Smooth muscle cell (in vitro differentiated cells): ENCODE results near the gene SSMEM1. TPM values are rescaled to one million over a fixed set of nuclear protein-coding genes. Genes with fewer than 3 reads are reported as not detected.
"Not testable (repeated sequence)": the region's sequence is repeated elsewhere in the genome, so short reads cannot be mapped to it uniquely, and the experiment has no call there.

Experiments
- DNase-seq: peaks from one replicate; lab custom pipeline; 2025; ENCODE audit not compliant: unreplicated experiment; lab: John Stamatoyannopoulos, UW
- H2AFZ ChIP-seq: fragments of 200-600 bp; sonication (generic); 2 replicates; pipeline ENCODE4 v1.6.0; 2016; ENCODE audit warnings: antibody characterized with exemption, low read depth, mild to moderate bottlenecking
- H3F3A ChIP-seq: fragments of 200-600 bp; sonication (generic); 2 replicates; pipeline ENCODE4 v1.6.0; 2017; ENCODE audit warnings: antibody characterized with exemption, low read depth
- H3K27ac ChIP-seq: fragments of 200-600 bp; sonication (generic); 2 replicates; pipeline ENCODE4 v1.5.1; 2016; ENCODE audit warnings: low read depth, mild to moderate bottlenecking
- H3K27me3 ChIP-seq: fragments of 200-600 bp; sonication (generic); 2 replicates; pipeline ENCODE4 v1.6.1; 2016; ENCODE audit warnings: low read depth, mild to moderate bottlenecking
- H3K36me3 ChIP-seq: fragments of 200-600 bp; sonication (generic); 2 replicates; pipeline ENCODE4 v1.5.1; 2016; ENCODE audit warnings: low read depth
- H3K4me1 ChIP-seq: fragments of 200-600 bp; sonication (generic); 2 replicates; pipeline ENCODE4 v1.5.1; 2016; ENCODE audit warnings: low read depth
- H3K4me2 ChIP-seq: fragments of 200-600 bp; sonication (generic); 2 replicates; pipeline ENCODE4 v1.6.0; 2016; ENCODE audit warnings: mild to moderate bottlenecking
- H3K4me3 ChIP-seq: fragments of 200-600 bp; sonication (generic); 2 replicates; pipeline ENCODE4 v1.5.1; 2016; ENCODE audit warnings: mild to moderate bottlenecking
- H3K79me2 ChIP-seq: fragments of 200-600 bp; sonication (generic); 2 replicates; pipeline ENCODE4 v1.6.0; 2016; ENCODE audit warnings: low read depth, mild to moderate bottlenecking
- H3K9ac ChIP-seq: fragments of 200-600 bp; sonication (generic); 2 replicates; pipeline ENCODE4 v1.6.0; 2016; ENCODE audit warnings: low read depth
- H3K9me3 ChIP-seq: fragments of 200-600 bp; sonication (generic); replicated peaks from 2 replicates; pipeline ENCODE4 v1.5.1; 2016; ENCODE audit warnings: low read depth
- H4K20me1 ChIP-seq: fragments of 200-600 bp; sonication (generic); 2 replicates; pipeline ENCODE4 v1.6.0; 2016; ENCODE audit warnings: low read depth
- WGBS: methylation state at CpG from one replicate; pipeline ENCODE4 v1.1.7; 2016; ENCODE audit warnings: low lambda C conversion rate; 5-methylcytosine and 5-hydroxymethylcytosine counted together
- polyA plus RNA-seq: library from polyadenylated mRNA; unstranded; fragments of >200 nt; fragmentation: Nextera tagmentation; extraction: Ambion mirVana; gene quantifications from 2 replicates; pipeline ENCODE4 v1.2.1, GENCODE V29; 2016
- total RNA-seq: library from RNA; depleted of rRNA; stranded (reverse); fragments of >200 nt; gene quantifications from 2 replicates; pipeline ENCODE4 v1.2.3, GENCODE V29; 2014
- TF ChIP-seq, protein P1 (sequence below): fragments of 200-600 bp; sonication (generic); IDR thresholded peaks from 2 replicates; pipeline ENCODE4 v1.5.1; 2017; ENCODE audit warnings: borderline replicate concordance, mild to moderate bottlenecking, antibody characterized with exemption; ENCODE audit not compliant: insufficient read depth, poor library complexity, severe bottlenecking

SSMEM1 gene
- total and polyA plus RNA-seq, 2 experiments from 2014 or later, result not detected

DNA sequence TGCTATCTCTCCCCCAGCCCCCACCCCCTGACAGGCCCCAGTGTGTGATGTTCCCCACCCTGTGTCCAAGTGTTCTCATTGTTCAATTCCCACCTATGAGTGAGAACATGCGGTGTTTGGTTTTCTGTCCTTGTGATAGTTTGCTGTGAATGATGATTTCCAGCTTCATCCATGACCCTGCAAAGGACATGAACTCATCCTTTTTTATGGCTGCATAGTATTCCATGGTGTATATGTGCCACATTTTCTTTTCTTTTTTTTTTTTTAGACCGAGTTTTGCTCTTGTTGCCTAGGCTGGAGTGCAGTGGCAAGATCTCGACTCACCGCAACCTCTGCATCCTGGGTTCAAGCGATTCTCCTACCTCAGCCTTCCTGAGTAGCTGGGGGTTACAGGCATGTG is 41.2 kb downstream of the SSMEM1 start:
- not testable (repeated sequence) for H3K4me2 ChIP-seq, H3K36me3 ChIP-seq, H3K79me2 ChIP-seq, H3K9ac ChIP-seq, H3K4me1 ChIP-seq, H3K9me3 ChIP-seq, DNase-seq, H4K20me1 ChIP-seq, H3K27me3 ChIP-seq, H3F3A ChIP-seq, H3K27ac ChIP-seq, H2AFZ ChIP-seq, H3K4me3 ChIP-seq
- 97% methylated on average over 5 of the region's 5 CpGs for whole genome bisulfite sequencing

DNA sequence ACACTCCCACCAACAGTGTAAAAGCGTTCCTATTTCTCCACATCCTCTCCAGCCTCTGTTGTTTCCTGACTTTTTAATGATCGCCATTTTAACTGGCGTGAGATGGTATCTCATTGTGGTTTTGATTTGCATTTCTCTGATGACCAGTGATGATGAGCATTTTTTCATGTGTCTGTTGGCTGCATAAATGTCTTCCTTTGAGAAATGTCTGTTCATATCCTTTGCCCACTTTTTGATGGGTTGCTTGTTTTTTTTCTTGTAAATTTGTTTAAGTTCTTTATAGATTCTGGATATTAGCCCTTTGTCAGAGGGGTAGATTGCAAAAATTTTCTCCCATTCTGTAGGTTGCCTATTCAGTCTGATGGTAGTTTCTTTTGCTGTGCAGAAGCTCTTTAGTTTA is 42.0 kb downstream of the SSMEM1 start:
- not testable (repeated sequence) for H3K9ac ChIP-seq, H3K4me3 ChIP-seq, H4K20me1 ChIP-seq, H3K4me2 ChIP-seq, H3K79me2 ChIP-seq, H3F3A ChIP-seq, H3K9me3 ChIP-seq, H3K36me3 ChIP-seq, H3K4me1 ChIP-seq, DNase-seq, H3K27ac ChIP-seq, H2AFZ ChIP-seq, H3K27me3 ChIP-seq
- 96% methylated on average over 3 of the region's 3 CpGs for WGBS

DNA sequence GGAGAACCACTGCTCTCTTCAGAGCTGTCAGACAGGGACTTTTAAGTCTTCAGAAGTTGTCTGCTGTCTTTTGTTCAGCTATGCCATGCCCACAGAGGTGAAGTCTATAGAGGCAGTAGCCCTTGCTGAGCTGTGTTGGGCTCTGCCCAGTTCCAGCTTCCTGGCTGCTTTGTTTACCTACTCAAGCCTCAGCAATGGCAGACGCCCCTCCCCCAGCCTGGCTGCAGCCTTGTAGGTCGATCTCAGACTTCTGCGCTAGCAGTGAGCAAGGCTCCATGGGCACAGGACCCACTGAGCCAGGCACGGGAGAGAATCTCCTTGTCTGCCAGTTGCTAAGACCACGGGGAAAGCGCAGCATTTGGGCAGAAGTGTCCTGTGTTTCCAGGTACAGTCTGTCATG is 46.9 kb downstream of the SSMEM1 start:
- peaks cover 5% of the 10 kb centered on the region for H3K36me3 ChIP-seq
- no peaks in the 10 kb centered on the region for H4K20me1 ChIP-seq
- H3K79me2 ChIP-seq, result no peaks in the 10 kb centered on the region
- no peaks in the 10 kb centered on the region for H3K27me3 ChIP-seq
- no peaks in the 10 kb centered on the region for H3F3A ChIP-seq
- H3K4me1 ChIP-seq, result no peaks in the 10 kb centered on the region
- TF ChIP-seq, protein P1, sequence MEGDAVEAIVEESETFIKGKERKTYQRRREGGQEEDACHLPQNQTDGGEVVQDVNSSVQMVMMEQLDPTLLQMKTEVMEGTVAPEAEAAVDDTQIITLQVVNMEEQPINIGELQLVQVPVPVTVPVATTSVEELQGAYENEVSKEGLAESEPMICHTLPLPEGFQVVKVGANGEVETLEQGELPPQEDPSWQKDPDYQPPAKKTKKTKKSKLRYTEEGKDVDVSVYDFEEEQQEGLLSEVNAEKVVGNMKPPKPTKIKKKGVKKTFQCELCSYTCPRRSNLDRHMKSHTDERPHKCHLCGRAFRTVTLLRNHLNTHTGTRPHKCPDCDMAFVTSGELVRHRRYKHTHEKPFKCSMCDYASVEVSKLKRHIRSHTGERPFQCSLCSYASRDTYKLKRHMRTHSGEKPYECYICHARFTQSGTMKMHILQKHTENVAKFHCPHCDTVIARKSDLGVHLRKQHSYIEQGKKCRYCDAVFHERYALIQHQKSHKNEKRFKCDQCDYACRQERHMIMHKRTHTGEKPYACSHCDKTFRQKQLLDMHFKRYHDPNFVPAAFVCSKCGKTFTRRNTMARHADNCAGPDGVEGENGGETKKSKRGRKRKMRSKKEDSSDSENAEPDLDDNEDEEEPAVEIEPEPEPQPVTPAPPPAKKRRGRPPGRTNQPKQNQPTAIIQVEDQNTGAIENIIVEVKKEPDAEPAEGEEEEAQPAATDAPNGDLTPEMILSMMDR, result no peak
- no peak overlapping the region for H2AFZ ChIP-seq
- no peak overlapping the region for H3K4me2 ChIP-seq
- no peak overlapping the region for H3K27ac ChIP-seq
- peaks cover 8% of the 10 kb centered on the region for H3K9me3 ChIP-seq
- no peak for DNase-seq
- H3K4me3 ChIP-seq, result no peak overlapping the region
- H3K9ac ChIP-seq, result no peak overlapping the region
- WGBS, result 91% methylated on average over 6 of the region's 6 CpGs

DNA sequence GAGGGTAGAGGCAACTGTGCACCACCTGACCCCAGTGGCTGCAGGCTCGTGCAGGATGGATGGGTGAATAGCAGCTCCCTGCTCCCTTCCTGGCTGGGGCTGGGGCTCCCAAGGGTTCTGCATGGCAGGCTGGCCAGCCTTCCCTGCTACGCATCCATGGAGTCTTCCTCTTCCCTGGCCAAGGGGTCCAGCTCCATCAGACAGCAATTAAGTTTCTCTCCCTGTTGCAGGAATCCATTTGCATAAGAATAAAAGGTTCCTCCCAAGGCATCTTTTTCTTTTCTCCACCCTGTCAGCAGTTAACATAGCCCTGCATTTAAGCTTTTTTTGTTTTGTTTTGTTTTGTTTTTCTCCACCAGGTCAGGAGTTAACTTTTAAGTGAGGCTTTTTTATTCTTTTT is 49.0 kb downstream of the SSMEM1 start:
- H3K9ac ChIP-seq, result no peak overlapping the region
- H3K79me2 ChIP-seq, result no peaks in the 10 kb centered on the region
- H3K4me3 ChIP-seq, result no peak overlapping the region
- TF ChIP-seq, protein P1, result no peak
- H3F3A ChIP-seq, result no peaks in the 10 kb centered on the region
- H3K4me1 ChIP-seq, result no peaks in the 10 kb centered on the region
- no peak overlapping the region for H2AFZ ChIP-seq
- H3K27me3 ChIP-seq, result no peaks in the 10 kb centered on the region
- 88% methylated on average over 2 of the region's 2 CpGs for WGBS
- DNase-seq, result no peak
- no peak overlapping the region for H3K27ac ChIP-seq
- H3K36me3 ChIP-seq, result peaks cover 5% of the 10 kb centered on the region
- no peak overlapping the region for H3K4me2 ChIP-seq
- peaks cover 8% of the 10 kb centered on the region for H3K9me3 ChIP-seq
- no peaks in the 10 kb centered on the region for H4K20me1 ChIP-seq

DNA sequence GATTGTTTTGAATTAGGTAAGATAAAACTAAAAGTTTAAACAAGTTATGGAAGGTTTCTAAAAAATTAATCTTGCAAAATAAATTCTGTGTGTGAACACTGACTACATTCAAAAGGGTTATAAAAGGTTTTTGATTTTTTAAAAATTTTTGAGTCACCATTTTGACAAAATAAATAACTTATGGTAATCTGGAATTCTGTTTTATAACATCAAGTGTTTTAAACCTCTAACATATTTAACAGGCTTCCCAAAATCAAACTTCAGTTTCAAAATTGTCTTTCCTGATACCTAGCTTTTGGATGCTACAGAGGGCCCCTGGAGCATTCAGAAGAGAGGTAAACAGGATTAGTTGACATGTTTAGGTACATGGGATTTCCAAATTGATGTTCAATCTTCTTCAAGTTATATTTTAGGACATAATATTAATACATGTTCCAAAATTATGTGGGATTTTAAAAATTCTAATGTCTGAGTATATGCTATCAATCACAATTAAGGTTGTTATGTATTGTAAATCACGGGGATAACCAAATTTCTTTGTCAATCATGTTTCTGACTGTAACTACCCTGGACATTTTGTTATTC is 50.9 kb downstream of the SSMEM1 start:
- H3K4me3 ChIP-seq, result no peak overlapping the region
- no peak overlapping the region for H3K9ac ChIP-seq
- H3K27me3 ChIP-seq, result no peaks in the 10 kb centered on the region
- no peak for DNase-seq
- H3F3A ChIP-seq, result no peaks in the 10 kb centered on the region
- TF ChIP-seq, protein P1, result no peak
- no peaks in the 10 kb centered on the region for H3K79me2 ChIP-seq
- H4K20me1 ChIP-seq, result no peaks in the 10 kb centered on the region
- no peak overlapping the region for H2AFZ ChIP-seq
- H3K36me3 ChIP-seq, result peaks cover 5% of the 10 kb centered on the region
- H3K4me2 ChIP-seq, result no peak overlapping the region
- H3K9me3 ChIP-seq, result peaks cover 8% of the 10 kb centered on the region
- H3K27ac ChIP-seq, result no peak overlapping the region
- H3K4me1 ChIP-seq, result peaks cover 10% of the 10 kb centered on the region
- WGBS, result 68% methylated on average over 1 of the region's 1 CpG
